ENCODE measurements around the gene ADK.
A peak's percentile ranks its signal among the peaks of the same experiment; 100 is the strongest.

ADK gene

DNA sequence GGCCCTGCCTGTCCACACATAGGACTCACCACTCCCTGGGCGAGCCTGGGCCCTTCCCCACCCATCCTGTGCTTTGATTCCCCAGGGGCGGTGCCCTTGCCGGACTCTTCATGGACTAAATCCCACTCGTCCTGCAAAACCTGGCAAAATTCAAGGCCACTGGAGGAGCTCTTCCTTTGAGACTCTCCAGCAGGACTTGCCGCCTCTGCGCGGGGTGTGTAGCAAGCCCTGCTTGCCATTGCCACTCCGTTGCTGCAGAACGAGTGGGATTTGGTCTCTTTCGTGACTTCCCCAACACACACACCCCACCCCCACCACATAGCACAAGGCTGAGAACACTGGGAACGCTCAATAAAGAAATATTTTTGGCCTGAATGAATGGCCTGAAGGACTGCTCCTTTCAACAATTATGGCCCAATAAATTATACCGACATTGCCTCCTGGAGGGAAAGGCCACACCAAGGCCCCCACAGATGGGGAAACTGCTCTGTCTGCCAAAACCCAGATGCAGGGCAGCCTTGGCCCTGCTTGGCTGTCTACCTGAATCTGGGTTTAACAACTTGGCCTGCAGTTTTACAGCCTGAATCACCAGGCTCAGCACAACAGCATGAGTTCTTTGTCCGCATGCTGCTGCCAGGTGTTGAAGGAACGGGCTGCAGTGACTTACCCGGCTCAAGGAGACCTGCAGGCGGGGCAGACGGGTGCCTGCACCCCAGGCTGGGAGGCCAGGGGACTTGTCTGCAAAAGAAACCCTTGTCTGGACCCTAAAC, 602.6 kb downstream of the ADK start:
- in situ Hi-C loops (cut with HindIII; ENCODE audit: low sequenced_read_pairs): no loop called here
- TF ChIP-seq, protein P1, sequence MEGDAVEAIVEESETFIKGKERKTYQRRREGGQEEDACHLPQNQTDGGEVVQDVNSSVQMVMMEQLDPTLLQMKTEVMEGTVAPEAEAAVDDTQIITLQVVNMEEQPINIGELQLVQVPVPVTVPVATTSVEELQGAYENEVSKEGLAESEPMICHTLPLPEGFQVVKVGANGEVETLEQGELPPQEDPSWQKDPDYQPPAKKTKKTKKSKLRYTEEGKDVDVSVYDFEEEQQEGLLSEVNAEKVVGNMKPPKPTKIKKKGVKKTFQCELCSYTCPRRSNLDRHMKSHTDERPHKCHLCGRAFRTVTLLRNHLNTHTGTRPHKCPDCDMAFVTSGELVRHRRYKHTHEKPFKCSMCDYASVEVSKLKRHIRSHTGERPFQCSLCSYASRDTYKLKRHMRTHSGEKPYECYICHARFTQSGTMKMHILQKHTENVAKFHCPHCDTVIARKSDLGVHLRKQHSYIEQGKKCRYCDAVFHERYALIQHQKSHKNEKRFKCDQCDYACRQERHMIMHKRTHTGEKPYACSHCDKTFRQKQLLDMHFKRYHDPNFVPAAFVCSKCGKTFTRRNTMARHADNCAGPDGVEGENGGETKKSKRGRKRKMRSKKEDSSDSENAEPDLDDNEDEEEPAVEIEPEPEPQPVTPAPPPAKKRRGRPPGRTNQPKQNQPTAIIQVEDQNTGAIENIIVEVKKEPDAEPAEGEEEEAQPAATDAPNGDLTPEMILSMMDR (IDR thresholded peaks at IDR 0.05; ENCODE audit: low read depth, low read length, missing control alignments): no peak
- DNase-seq (ENCODE audit: low read depth): peak; percentile 83
- H3K4me3 ChIP-seq (ENCODE audit: low read depth, low read length): no peak overlapping the region

DNA sequence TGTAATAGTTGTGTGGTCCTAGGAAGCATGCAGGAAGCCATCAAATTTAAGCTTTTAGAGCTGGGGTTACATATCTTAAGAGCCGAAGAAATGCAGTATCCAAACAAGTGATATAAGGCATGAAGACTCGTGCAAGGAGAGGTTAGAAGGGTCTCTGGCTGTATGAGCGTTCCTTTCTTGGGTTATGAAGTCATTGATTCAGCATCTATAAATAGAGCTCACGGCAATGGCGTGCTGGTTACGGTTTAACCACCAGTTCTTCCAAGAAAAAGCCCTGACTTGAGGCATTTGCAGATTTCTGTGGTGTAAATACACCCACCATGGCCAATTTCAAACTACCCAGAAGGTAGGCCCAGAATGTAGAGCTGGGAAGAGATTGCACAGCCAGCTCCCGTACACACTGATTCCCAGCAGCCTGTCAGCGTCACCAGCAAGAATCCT, 603.4 kb downstream of the ADK start:
- in situ Hi-C loops (cut with HindIII; ENCODE audit: low sequenced_read_pairs): no loop called here
- peak; percentile 11 for DNase-seq (ENCODE audit: low read depth)
- TF ChIP-seq, protein P1 (IDR thresholded peaks at IDR 0.05; ENCODE audit: low read depth, low read length, missing control alignments): no peak
- no peak overlapping the region for H3K4me3 ChIP-seq (ENCODE audit: low read depth, low read length)

DNA sequence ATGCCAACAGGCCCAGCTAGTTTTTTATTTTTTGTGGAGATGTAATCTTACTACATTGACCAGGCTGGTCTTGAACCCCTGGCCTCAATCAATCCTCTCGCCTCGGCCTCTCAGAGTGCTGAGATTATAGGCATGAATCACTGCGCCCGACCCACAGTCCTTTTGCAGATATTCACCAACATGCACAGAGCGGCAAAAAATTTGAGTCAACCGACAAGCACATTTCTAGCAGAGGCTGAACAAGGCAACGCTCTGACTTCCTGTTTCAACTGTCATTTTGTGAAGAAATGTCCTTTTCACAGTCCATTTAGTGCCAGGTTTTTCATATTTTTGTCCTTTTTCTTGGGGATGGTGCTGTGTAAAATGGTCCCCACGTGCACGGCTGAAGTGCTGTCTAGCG, 604.3 kb downstream of the ADK start:
- DNase-seq (ENCODE audit: low read depth): no peak
- no peak overlapping the region for H3K4me3 ChIP-seq (ENCODE audit: low read depth, low read length)
- TF ChIP-seq, protein P1 (IDR thresholded peaks at IDR 0.05; ENCODE audit: low read depth, low read length, missing control alignments): no peak
- in situ Hi-C loops (cut with HindIII; ENCODE audit: low sequenced_read_pairs): no loop called here
